K562 (cell line): ENCODE data around the gene KCTD16. TPM values are rescaled to one million over a fixed set of nuclear protein-coding genes. Genes with fewer than 3 reads are reported as not detected.

Experiments used
- ATAC-seq: fragments of 200-7000 bp; cut with Tn5 transposase; 3 replicates; pipeline ENCODE4 v1.9.1; 2020; ENCODE audit warnings: moderate library complexity
- BruUV-seq: library from RNA; stranded (reverse); fragments of 400-500 nt; replicated peaks from 2 replicates; lab custom pipeline; 2021; lab: Mats Ljungman, UMichigan
- CTCF ChIA-PET: fragments of 300-600 bp; formaldehyde crosslinking; extraction: SDS; loops from one replicate; lab custom pipeline; 2021; ENCODE audit warnings: low intra/inter-chr PET ratio; lab: Yijun Ruan, JAX
- POLR2A ChIA-PET: fragments of 300-600, 350-650 bp; sonication (Branson Sonifier 250); formaldehyde crosslinking; extraction: SDS; loops from one replicate; lab custom pipeline; 2021; ENCODE audit warnings: antibody characterized with exemption, inconsistent platforms; lab: Yijun Ruan, JAX
- DNase-seq, 4 experiments: peaks; one replicate each; pipeline versions ENCODE4 v3.0.0 to v3.0.0-alpha.2; 2011 to 2018; ENCODE audit warnings: low spot score in 3 of 4, mixed read lengths in 3 of 4; ENCODE audit errors: extremely low read depth in 1 of 4
- FAIRE-seq: peaks from 2 replicates; lab custom pipeline; 2011; peaks lifted over from hg19 to GRCh38; lab: Jason Lieb, UNC
- H2AFZ ChIP-seq: 2 replicates; pipeline ENCODE4 v1.6.0; 2011; ENCODE audit warnings: low read depth, low read length, control low read depth, inconsistent platforms
- H3K27ac ChIP-seq: fragments of 200-600 bp; 3 replicates; pipeline ENCODE4 v1.8.0; 2011; ENCODE audit warnings: low read depth, mild to moderate bottlenecking, control low read depth, inconsistent platforms, low read length, moderate library complexity, mixed read lengths; ENCODE audit errors: extremely low read depth
- H3K27me3 ChIP-seq, 2 experiments: fragments of 300-600 bp in 1 of 2; 2 replicates in 1 of 2; 3 replicates in 1 of 2; pipeline versions ENCODE4 v1.6.0 to v1.8.0; 2011; ENCODE audit warnings: inconsistent platforms in 2 of 2, low read length in 2 of 2, mild to moderate bottlenecking in 1 of 2, mixed read lengths in 1 of 2, moderate library complexity in 1 of 2; ENCODE audit not compliant: control insufficient read depth in 2 of 2, insufficient read depth in 2 of 2
- H3K36me3 ChIP-seq: fragments of 300-600 bp; 3 replicates; pipeline ENCODE4 v1.8.0; 2011; ENCODE audit warnings: mild to moderate bottlenecking, low read length, inconsistent platforms; ENCODE audit not compliant: control insufficient read depth, insufficient read depth
- H3K4me1 ChIP-seq, 2 experiments: fragments of 200-600 bp in 1 of 2; replicated peaks in 1 of 2; 2 replicates in 1 of 2; 3 replicates in 1 of 2; pipeline versions ENCODE4 v1.5.1 to v1.8.0; 2011; ENCODE audit warnings: inconsistent platforms in 2 of 2, low read length in 2 of 2, mild to moderate bottlenecking in 1 of 2, mixed read lengths in 1 of 2, moderate library complexity in 1 of 2; ENCODE audit not compliant: control insufficient read depth in 2 of 2, insufficient read depth in 2 of 2
- H3K4me2 ChIP-seq: 2 replicates; pipeline ENCODE4 v1.6.1; 2011; ENCODE audit warnings: low read length, control low read depth, inconsistent platforms, mixed read lengths; ENCODE audit not compliant: insufficient read depth
- H3K4me3 ChIP-seq: fragments of 200-600 bp; sonication (generic), shearing (Covaris generic); 2 replicates; pipeline ENCODE4 v1.5.1; 2016; ENCODE audit warnings: control low read depth, inconsistent platforms
- H3K79me2 ChIP-seq: fragments of 200-600 bp; 3 replicates; pipeline ENCODE4 v1.8.0; 2011; ENCODE audit warnings: low read length, inconsistent platforms; ENCODE audit not compliant: control insufficient read depth, insufficient read depth
- H3K9ac ChIP-seq, 2 experiments: 2 replicates each; pipeline versions ENCODE4 v1.6.0 to v1.6.1; 2011; ENCODE audit warnings: low read depth in 2 of 2, low read length in 2 of 2, control low read depth in 1 of 2, inconsistent platforms in 1 of 2, mild to moderate bottlenecking in 1 of 2, mixed read lengths in 1 of 2; ENCODE audit not compliant: insufficient read depth in 1 of 2
- H3K9me1 ChIP-seq: one replicate; pipeline ENCODE4 v1.6.0; 2011; ENCODE audit warnings: inconsistent platforms, mild to moderate bottlenecking, low read length, moderate library complexity; ENCODE audit not compliant: control insufficient read depth, insufficient read depth
- H3K9me3 ChIP-seq: replicated peaks from 2 replicates; pipeline ENCODE4 v1.5.1; 2011; ENCODE audit warnings: low read depth, low read length, inconsistent platforms; ENCODE audit not compliant: control insufficient read depth, insufficient read depth
- H4K20me1 ChIP-seq: replicated peaks from 2 replicates; pipeline ENCODE4 v1.6.1; 2011; ENCODE audit warnings: low read length, inconsistent platforms, mixed read lengths; ENCODE audit not compliant: control insufficient read depth, insufficient read depth
- ARNT ChIP-seq, 2 experiments: fragments of 450-650 bp; IDR thresholded peaks; 2 replicates each; pipeline ENCODE4 v1.6.1; 2016; ENCODE audit warnings: mild to moderate bottlenecking in 1 of 2
- BRD4 ChIP-seq: fragments of 200-600 bp; sonication (generic); IDR thresholded peaks from 2 replicates; pipeline ENCODE4 v1.6.1; 2017; ENCODE audit warnings: inconsistent platforms
- ELF2 ChIP-seq: fragments of 250-450 bp; sonication (Bioruptor Pico); IDR thresholded peaks from 2 replicates; pipeline ENCODE4 v1.5.0; 2021; ENCODE audit warnings: mild to moderate bottlenecking
- ETV6 ChIP-seq, 3 experiments: fragments of 150-350 bp in 1 of 3; sonication (generic) in 1 of 3; formaldehyde crosslinking in 1 of 3; IDR thresholded peaks; 2 replicates each; pipeline versions ENCODE4 v1.6.1 to v1.8.0; 2014 to 2022; ENCODE audit warnings: borderline replicate concordance in 2 of 3, low read depth in 2 of 3, antibody characterized with exemption in 1 of 3, low read length in 1 of 3, mild to moderate bottlenecking in 1 of 3, missing genetic modification reagents in 1 of 3
- GTF2E2 ChIP-seq: fragments of 200-800 bp; sonication (Bioruptor generic); IDR thresholded peaks from 2 replicates; pipeline ENCODE4 v1.6.1; 2016; ENCODE audit warnings: missing genetic modification characterization, missing compliant biosample characterization
- HIVEP1 ChIP-seq: fragments of 250-450 bp; sonication (Bioruptor Pico); IDR thresholded peaks from 2 replicates; pipeline ENCODE4 v1.4.0; 2020; ENCODE audit warnings: mild to moderate bottlenecking
- KLF10 ChIP-seq: fragments of 250-450 bp; sonication (Bioruptor Pico); IDR thresholded peaks from 2 replicates; pipeline ENCODE4 v1.6.1; 2021; ENCODE audit warnings: matching md5 sums
- L3MBTL2 ChIP-seq: fragments of 450-650 bp; IDR thresholded peaks from 2 replicates; pipeline ENCODE4 v1.6.1; 2016; ENCODE audit warnings: mild to moderate bottlenecking, moderate library complexity
- MEIS2 ChIP-seq: fragments of 450-650 bp; IDR thresholded peaks from 2 replicates; pipeline ENCODE4 v1.6.1; 2014; ENCODE audit warnings: mild to moderate bottlenecking; ENCODE audit not compliant: partially characterized antibody
- PHF20 ChIP-seq: fragments of 450-650 bp; IDR thresholded peaks from 2 replicates; pipeline ENCODE4 v1.6.1; 2018; ENCODE audit not compliant: partially characterized antibody
- RBM39 ChIP-seq: fragments of 200-400 bp; formaldehyde crosslinking; optimal IDR thresholded peaks from 2 replicates; pipeline ENCODE3; 2018; ENCODE audit warnings: low read depth, low read length
- SIN3B ChIP-seq: fragments of 450-650 bp; IDR thresholded peaks from 2 replicates; pipeline ENCODE4 v1.6.1; 2017; ENCODE audit warnings: low read depth, mild to moderate bottlenecking, moderate library complexity
- SREBF1 ChIP-seq: fragments of 150-350 bp; IDR thresholded peaks from 2 replicates; pipeline ENCODE4 v1.6.1; 2014; ENCODE audit warnings: antibody characterized with exemption, low read depth, low read length, borderline replicate concordance
- TFE3 ChIP-seq: fragments of 450-650 bp; formaldehyde crosslinking; IDR thresholded peaks from 2 replicates; pipeline ENCODE4 v1.4.0; 2020; ENCODE audit warnings: mild to moderate bottlenecking, mixed read lengths
- TRIM28 ChIP-seq: fragments of 450-650 bp; IDR thresholded peaks from 2 replicates; pipeline ENCODE4 v1.6.1; 2017
- YBX1 ChIP-seq: fragments of 450-650 bp; IDR thresholded peaks from 2 replicates; pipeline ENCODE4 v1.7.1; 2016; ENCODE audit warnings: mild to moderate bottlenecking
- ZNF3 ChIP-seq: fragments of 250-450 bp; sonication (Bioruptor Pico); IDR thresholded peaks from 2 replicates; pipeline ENCODE4 v1.5.0; 2021; ENCODE audit warnings: mild to moderate bottlenecking, moderate library complexity
- WGBS: fragments of 100-300 bp; shearing (Covaris generic); methylation state at CpG from one replicate; pipeline ENCODE4 v1.1.6; 2016; ENCODE audit warnings: low coverage, mixed read lengths; ENCODE audit not compliant: insufficient coverage; ENCODE audit errors: missing lambda C conversion rate; 5-methylcytosine and 5-hydroxymethylcytosine counted together
- in situ Hi-C: fragments of 300-500 bp; cut with MboI; formaldehyde crosslinking; loops from 4 replicates; pipeline ENCODE4 v1.15.0; 2018; ENCODE audit warnings: inconsistent platforms, mixed read lengths
- intact Hi-C: fragments of 100-400 bp; cut with micrococcal nuclease; formaldehyde crosslinking; loops from 2 replicates; pipeline ENCODE4 v1.14.2; 2022
- polyA plus RNA-seq, 8 experiments: library from polyadenylated mRNA; depleted of rRNA in 4 of 8; stranded (reverse) in 5 of 8; unstranded in 3 of 8; fragments of >200 nt; fragmentation: Nextera tagmentation in 2 of 8; fragmentation: Illumina TruSeq in 1 of 8; extraction: Ambion mirVana in 2 of 8; extraction: Trizol in 1 of 8; gene quantifications; 2 replicates each; pipeline versions ENCODE4 v1.2.1 to v1.2.3, GENCODE V29; 2011 to 2014; ENCODE audit warnings: inconsistent platforms in 1 of 8, missing spikeins in 1 of 8
- total RNA-seq, 7 experiments: library from RNA; depleted of rRNA in 6 of 7; stranded (reverse); fragments of >200 nt in 6 of 7; fragmentation: Illumina TruSeq in 2 of 7; extraction: Trizol in 2 of 7; gene quantifications; 2 replicates each; pipeline versions ENCODE4 v1.2.1 to v1.2.3, GENCODE V29; 2011 to 2021; ENCODE audit warnings: low replicate concordance in 1 of 7
- TF ChIP-seq, protein P1 (sequence below): fragments of 250-450 bp; sonication (Bioruptor Pico); IDR thresholded peaks from 2 replicates; pipeline ENCODE4 v1.8.0; 2021; ENCODE audit warnings: mild to moderate bottlenecking, moderate library complexity

The KCTD16 gene
- total and polyA plus RNA-seq, 9 of the 15 experiments (the other 6 are each of a cell fraction or from before 2014, with no cell fraction given): 0.04 TPM; not detected in 8

DNA sequence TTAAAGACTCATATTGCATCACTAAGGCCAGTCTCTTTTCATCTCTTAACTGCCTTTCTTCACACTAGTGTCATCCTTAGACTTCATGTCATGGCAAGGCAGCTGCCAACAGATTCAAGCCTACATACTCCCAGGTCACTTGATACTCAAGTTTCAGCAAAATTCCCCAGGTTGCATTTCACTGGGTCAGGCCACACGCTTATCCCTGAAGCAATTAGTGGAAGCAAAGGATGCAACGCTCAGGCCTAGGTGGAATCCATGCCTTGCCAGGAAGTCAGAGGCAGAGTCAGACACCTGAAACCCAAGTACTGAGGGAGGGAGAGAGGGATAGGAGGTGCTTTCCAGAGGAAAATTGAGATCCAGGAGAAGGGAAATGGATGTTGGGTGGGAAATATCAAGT lies 29.1 kb upstream of the KCTD16 start:
- Histone ChIP-seq H3K9me1 (no peaks in the 10 kb centered on the region), H3K27ac (no peak overlapping the region), H3K9me3 (no peaks in the 10 kb centered on the region), H3K9ac (no peak overlapping the region), H4K20me1 (no peaks in the 10 kb centered on the region), H3K4me3 (no peak overlapping the region), H3K4me2 (no peak overlapping the region), H3K79me2 (no peaks in the 10 kb centered on the region), H2AFZ (no peak overlapping the region), H3K36me3 (no peaks in the 10 kb centered on the region), H3K4me1 (no peaks in the 10 kb centered on the region), H3K27me3 (no peaks in the 10 kb centered on the region; a peak in 1 of 5 replicates)
- POLR2A ChIA-PET: no interaction called here
- intact Hi-C loops (loop anchor here (10.0 kb wide), 1 partner anchor 1127 kb away; no protein-coding TSS in a partner anchor), in situ Hi-C loops (no loop called here)
- BruUV-seq: no TSS peak
- WGBS: 0% methylated on average over 2 of the region's 2 CpGs
- TF ChIP-seq TRIM28: no peak
- TF ChIP-seq MEIS2: no peak
- TF ChIP-seq ZNF3: no peak
- TF ChIP-seq SREBF1: no peak
- TF ChIP-seq ETV6 (IDR thresholded peaks at IDR 0.05; ENCODE audit: borderline replicate concordance in 1 of 2, low read depth in 2 of 2, low read length in 1 of 2): no peak
- TF ChIP-seq ETV6 (CRISPR knock-in tag; IDR thresholded peaks at IDR 0.05; ENCODE audit: borderline replicate concordance): no peak
- TF ChIP-seq, protein P1, sequence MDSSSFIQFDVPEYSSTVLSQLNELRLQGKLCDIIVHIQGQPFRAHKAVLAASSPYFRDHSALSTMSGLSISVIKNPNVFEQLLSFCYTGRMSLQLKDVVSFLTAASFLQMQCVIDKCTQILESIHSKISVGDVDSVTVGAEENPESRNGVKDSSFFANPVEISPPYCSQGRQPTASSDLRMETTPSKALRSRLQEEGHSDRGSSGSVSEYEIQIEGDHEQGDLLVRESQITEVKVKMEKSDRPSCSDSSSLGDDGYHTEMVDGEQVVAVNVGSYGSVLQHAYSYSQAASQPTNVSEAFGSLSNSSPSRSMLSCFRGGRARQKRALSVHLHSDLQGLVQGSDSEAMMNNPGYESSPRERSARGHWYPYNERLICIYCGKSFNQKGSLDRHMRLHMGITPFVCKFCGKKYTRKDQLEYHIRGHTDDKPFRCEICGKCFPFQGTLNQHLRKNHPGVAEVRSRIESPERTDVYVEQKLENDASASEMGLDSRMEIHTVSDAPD: no peak
- no peak for TF ChIP-seq YBX1
- TF ChIP-seq L3MBTL2: no peak
- TF ChIP-seq KLF10 (CRISPR knock-in tag): no peak
- no peak for TF ChIP-seq BRD4
- TF ChIP-seq PHF20: no peak
- TF ChIP-seq HIVEP1 (CRISPR knock-in tag): no peak
- TF ChIP-seq ARNT (IDR thresholded peaks at IDR 0.05): no peak
- no peak for TF ChIP-seq SIN3B
- no peak for TF ChIP-seq TFE3 (CRISPR knock-in tag)
- no peak for TF ChIP-seq ELF2 (CRISPR knock-in tag)
- TF ChIP-seq RBM39: no peak
- TF ChIP-seq GTF2E2 (tag): no peak
- CTCF ChIA-PET: no interaction called here
- ATAC-seq (no peak), FAIRE-seq (no peak), DNase-seq (no peak)
